Measurements from ENCODE around the gene RBSN. TPM values are rescaled to one million over a fixed set of nuclear protein-coding genes. Genes with fewer than 3 reads are reported as not detected.

RBSN gene
- total RNA-seq, 4 donors from 2014 or later: 40.9 to 46.0 (median 44.0) TPM

DNA sequence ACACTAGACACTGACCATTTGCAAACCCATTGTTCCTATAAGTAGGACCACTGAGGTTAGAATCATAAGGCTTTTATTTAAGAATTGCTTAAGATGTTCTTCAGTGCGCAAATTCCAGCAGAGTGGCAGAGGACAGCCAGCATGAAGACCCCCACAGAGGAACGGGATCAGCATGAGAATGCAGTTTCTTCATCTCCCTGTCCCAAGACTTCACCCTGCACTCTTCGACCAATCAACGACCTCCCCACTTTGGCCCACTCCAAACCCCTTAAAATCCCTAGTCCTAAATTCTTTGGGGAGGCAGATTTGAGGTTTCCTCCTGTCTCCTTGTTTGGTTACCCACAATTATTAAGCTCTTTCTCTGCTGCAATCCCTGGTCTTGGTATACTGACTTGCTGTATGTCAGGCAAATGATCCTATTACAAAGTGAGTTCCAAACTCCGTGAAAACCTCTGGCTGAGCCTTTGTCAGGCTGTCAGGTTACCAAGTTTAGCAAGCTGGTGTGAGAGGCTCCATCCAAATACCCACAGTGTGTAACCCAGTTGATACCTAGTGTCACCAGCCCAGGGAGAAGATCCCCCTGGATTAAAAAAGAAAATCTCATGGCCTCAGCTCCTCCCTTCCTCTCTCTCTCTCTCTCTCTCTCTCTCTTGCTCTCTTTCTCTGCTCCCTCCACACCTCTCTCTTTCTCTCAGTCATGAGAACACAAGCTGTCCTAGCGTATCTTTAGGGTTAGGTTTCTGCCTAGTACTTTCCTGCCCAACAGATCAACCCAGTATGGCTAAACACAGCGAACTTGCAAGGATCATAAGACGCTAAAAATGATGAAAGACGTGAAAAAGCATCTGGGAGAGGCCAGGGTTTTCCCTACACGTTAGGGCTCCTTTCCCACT is 15.8 kb upstream of the RBSN start:
- 60 to 67% methylated on average over 7 to 8 of the region's 10 CpGs for WGBS, 2 donors (ENCODE audit: low coverage in 1 of 2)
- Histone ChIP-seq H3K27ac (no peak overlapping the region), H3K4me1 (no peaks in the 10 kb centered on the region), H3K9me3 (no peaks in the 10 kb centered on the region), H3K36me3 (no peaks in the 10 kb centered on the region), H3K4me3 (no peak overlapping the region), H3K27me3 (peaks cover 13% of the 10 kb centered on the region)
- ATAC-seq: no peak
- TF ChIP-seq POLR2AphosphoS5 (IDR thresholded peaks at IDR 0.05): no peak
- TF ChIP-seq, protein P1, sequence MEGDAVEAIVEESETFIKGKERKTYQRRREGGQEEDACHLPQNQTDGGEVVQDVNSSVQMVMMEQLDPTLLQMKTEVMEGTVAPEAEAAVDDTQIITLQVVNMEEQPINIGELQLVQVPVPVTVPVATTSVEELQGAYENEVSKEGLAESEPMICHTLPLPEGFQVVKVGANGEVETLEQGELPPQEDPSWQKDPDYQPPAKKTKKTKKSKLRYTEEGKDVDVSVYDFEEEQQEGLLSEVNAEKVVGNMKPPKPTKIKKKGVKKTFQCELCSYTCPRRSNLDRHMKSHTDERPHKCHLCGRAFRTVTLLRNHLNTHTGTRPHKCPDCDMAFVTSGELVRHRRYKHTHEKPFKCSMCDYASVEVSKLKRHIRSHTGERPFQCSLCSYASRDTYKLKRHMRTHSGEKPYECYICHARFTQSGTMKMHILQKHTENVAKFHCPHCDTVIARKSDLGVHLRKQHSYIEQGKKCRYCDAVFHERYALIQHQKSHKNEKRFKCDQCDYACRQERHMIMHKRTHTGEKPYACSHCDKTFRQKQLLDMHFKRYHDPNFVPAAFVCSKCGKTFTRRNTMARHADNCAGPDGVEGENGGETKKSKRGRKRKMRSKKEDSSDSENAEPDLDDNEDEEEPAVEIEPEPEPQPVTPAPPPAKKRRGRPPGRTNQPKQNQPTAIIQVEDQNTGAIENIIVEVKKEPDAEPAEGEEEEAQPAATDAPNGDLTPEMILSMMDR (IDR thresholded peaks at IDR 0.05): no peak
- TF ChIP-seq EP300 (IDR thresholded peaks at IDR 0.05): no peak
- TF ChIP-seq POLR2A (IDR thresholded peaks at IDR 0.05): no peak

DNA sequence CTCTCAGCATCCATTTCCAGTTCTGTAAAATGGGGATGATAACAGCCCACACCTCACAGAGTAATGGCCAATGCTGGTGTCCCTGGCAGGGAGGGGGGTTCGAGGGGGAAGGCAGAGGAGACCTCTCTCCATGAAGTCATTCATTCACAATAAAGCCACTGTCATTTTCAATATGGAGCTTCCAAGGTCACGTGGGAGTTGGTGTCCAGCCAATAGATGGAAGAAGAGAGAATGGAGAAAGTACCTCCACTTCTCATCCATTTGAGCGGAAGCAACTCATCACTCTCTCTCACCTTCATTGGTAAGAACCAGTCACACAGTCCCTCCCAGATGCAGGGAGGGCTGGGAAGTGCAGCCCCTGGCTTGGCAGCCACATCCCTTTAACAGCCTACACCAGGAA is 14.9 kb upstream of the RBSN start:
- Histone ChIP-seq H3K4me1 (no peaks in the 10 kb centered on the region), H3K36me3 (no peaks in the 10 kb centered on the region), H3K9me3 (no peaks in the 10 kb centered on the region), H3K27ac (no peak overlapping the region), H3K27me3 (peaks cover 6% of the 10 kb centered on the region), H3K4me3 (no peak overlapping the region)
- TF ChIP-seq, protein P1 (IDR thresholded peaks at IDR 0.05): no peak
- WGBS, 2 donors (ENCODE audit: low coverage in 1 of 2): 73 to 75% methylated on average over 2 of the region's 3 CpGs
- no peak for ATAC-seq

DNA sequence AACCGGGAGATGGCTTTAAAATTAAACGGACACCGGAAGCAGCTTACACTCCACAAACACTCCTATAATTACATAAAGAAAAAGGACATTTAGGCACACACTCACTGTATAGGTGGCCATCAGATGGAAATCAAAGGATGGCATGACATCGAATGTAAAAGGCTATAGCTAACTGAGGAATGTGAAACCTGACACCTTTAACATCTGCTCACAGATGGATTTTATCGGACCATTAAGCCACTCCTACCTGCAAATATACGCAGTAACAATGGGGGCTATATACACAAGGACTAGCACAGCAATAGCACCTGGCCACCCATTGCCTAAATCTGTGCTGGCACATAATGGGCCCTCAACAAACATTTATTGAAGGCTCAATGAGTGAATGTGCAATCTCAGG is 14.5 kb upstream of the RBSN start:
- WGBS, 2 donors (ENCODE audit: low coverage in 1 of 2): 28 to 43% methylated on average over 6 of the region's 6 CpGs
- Histone ChIP-seq H3K9me3 (no peaks in the 10 kb centered on the region), H3K27me3 (peaks cover 2% of the 10 kb centered on the region), H3K4me3 (no peak overlapping the region), H3K4me1 (no peaks in the 10 kb centered on the region), H3K36me3 (no peaks in the 10 kb centered on the region), H3K27ac (no peak overlapping the region)
- no peak for TF ChIP-seq EP300 (IDR thresholded peaks at IDR 0.05)
- TF ChIP-seq POLR2AphosphoS5 (IDR thresholded peaks at IDR 0.05): no peak
- TF ChIP-seq, protein P1 (IDR thresholded peaks at IDR 0.05): no peak
- no peak for TF ChIP-seq POLR2A (IDR thresholded peaks at IDR 0.05)
- no peak for ATAC-seq

DNA sequence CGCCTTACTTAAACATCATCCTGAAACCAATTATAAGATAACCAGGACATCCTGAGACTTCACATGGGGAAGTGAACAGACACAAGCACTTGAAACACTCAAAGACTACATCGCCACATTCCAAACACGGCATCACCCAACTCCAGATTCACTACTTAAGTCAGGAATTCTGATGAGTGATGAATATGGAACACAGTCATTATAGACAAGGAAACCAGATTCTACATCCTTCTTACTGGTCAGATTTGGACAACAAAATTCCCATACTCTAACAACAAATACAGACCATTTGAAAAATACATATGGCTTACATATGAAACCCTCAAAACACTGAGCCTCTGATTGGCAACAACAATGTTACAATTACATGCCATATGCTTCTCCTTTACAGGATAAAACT is 13.1 kb upstream of the RBSN start:
- WGBS, 2 donors (ENCODE audit: low coverage in 1 of 2): 77 to 91% methylated on average over 3 of the region's 3 CpGs
- Histone ChIP-seq H3K9me3 (no peaks in the 10 kb centered on the region), H3K36me3 (no peaks in the 10 kb centered on the region), H3K27ac (no peak overlapping the region), H3K4me1 (peaks cover 0 to 9% (median 0%) of the 10 kb centered on the region in 3 donors), H3K27me3 (no peaks in the 10 kb centered on the region), H3K4me3 (no peak overlapping the region)
- TF ChIP-seq EP300 (IDR thresholded peaks at IDR 0.05) (no peak), POLR2A (IDR thresholded peaks at IDR 0.05) (no peak), POLR2AphosphoS5 (IDR thresholded peaks at IDR 0.05) (no peak)
- TF ChIP-seq, protein P1 (IDR thresholded peaks at IDR 0.05): no peak
- ATAC-seq: no peak

DNA sequence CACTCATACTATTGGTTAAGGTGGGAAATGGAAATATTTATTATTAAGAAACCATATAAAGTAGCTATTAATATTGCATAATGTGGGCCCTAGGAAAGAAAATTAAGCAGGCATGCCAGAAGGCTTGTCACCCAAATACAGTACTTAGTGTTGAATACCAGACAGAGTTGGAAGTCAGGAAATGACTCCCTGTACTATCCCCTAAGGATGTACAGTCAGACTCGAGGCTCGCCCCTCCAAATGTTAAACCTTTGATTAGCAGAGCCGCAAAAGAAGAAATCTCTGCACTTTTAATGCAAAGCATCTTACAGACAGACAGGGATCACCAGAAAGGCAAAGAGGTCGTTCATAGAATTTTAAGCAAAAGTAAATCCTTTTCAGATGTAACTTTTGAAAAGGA is 11.3 kb upstream of the RBSN start:
- no peak overlapping the region for H3K27ac ChIP-seq
- H3K9me3 ChIP-seq: no peaks in the 10 kb centered on the region
- 70 to 73% methylated on average over 4 of the region's 4 CpGs for WGBS, 2 donors (ENCODE audit: low coverage in 1 of 2)
- H3K4me3 ChIP-seq: no peak overlapping the region
- peaks cover 0 to 9% (median 0%) of the 10 kb centered on the region in 3 donors for H3K4me1 ChIP-seq
- TF ChIP-seq EP300 (IDR thresholded peaks at IDR 0.05) (no peak), POLR2AphosphoS5 (IDR thresholded peaks at IDR 0.05) (no peak), POLR2A (IDR thresholded peaks at IDR 0.05) (no peak)
- TF ChIP-seq, protein P1 (IDR thresholded peaks at IDR 0.05): no peak
- no peaks in the 10 kb centered on the region for H3K36me3 ChIP-seq
- no peak for ATAC-seq
- no peaks in the 10 kb centered on the region for H3K27me3 ChIP-seq

Data from gastroesophageal sphincter (tissue), 4 donors.